Skin epidermis (tissue), 12 donors: ENCODE results near the gene ANKRD6.

Experiments used
- H3K27ac ChIP-seq, 21 experiments: fragments of 200-600 bp; sonication (generic) in 11 of 21; one replicate each; pipeline ENCODE4 v1.5.0; 2020; ENCODE audit warnings: mild to moderate bottlenecking in 3 of 21, inconsistent platforms in 2 of 21, moderate library complexity in 2 of 21
- H3K4me3 ChIP-seq, 7 experiments: fragments of 200-600 bp; sonication (generic) in 2 of 7; one replicate each; pipeline ENCODE4 v1.5.0; 2020; ENCODE audit warnings: inconsistent platforms in 2 of 7, mild to moderate bottlenecking in 2 of 7, moderate library complexity in 1 of 7

The ANKRD6 gene

GRCh38 chr6:89583559-89583958 is 150.6 kb downstream of the ANKRD6 start:
- Histone ChIP-seq H3K27ac (no peak overlapping the region), H3K4me3 (no peak overlapping the region)

GRCh38 chr6:89584539-89584938 is 151.6 kb downstream of the ANKRD6 start:
- H3K4me3 ChIP-seq = no peak overlapping the region
- H3K27ac ChIP-seq = no peak overlapping the region

- H3K4me3 ChIP-seq = no peak overlapping the region
- no peak overlapping the region for H3K27ac ChIP-seq
Measured at GRCh38 chr6:89585154-89585553, 152.2 kb downstream of the ANKRD6 start.

GRCh38 chr6:89589297-89590025 is 156.5 kb downstream of the ANKRD6 start:
- Histone ChIP-seq H3K4me3 (no peak overlapping the region), H3K27ac (no peak overlapping the region)

- H3K27ac ChIP-seq = no peak overlapping the region
- no peak overlapping the region for H3K4me3 ChIP-seq
Measured at GRCh38 chr6:89590133-89590532, 157.2 kb downstream of the ANKRD6 start.

- H3K4me3 ChIP-seq = no peak overlapping the region
- H3K27ac ChIP-seq = no peak overlapping the region
Measured at GRCh38 chr6:89591745-89592144, 158.8 kb downstream of the ANKRD6 start.

GRCh38 chr6:89596056-89596455 is 163.1 kb downstream of the ANKRD6 start:
- Histone ChIP-seq H3K27ac (no peak overlapping the region), H3K4me3 (no peak overlapping the region)

GRCh38 chr6:89596484-89596883 is 163.5 kb downstream of the ANKRD6 start:
- H3K27ac ChIP-seq = no peak overlapping the region
- no peak overlapping the region for H3K4me3 ChIP-seq

- Histone ChIP-seq H3K27ac (no peak overlapping the region), H3K4me3 (no peak overlapping the region)
Measured at GRCh38 chr6:89597372-89597771, 164.4 kb downstream of the ANKRD6 start.

GRCh38 chr6:89597988-89598387 is 165.0 kb downstream of the ANKRD6 start:
- H3K27ac ChIP-seq = no peak overlapping the region
- no peak overlapping the region for H3K4me3 ChIP-seq

- Histone ChIP-seq H3K27ac (no peak overlapping the region), H3K4me3 (no peak overlapping the region)
Measured at GRCh38 chr6:89599727-89600126, 166.8 kb downstream of the ANKRD6 start.

- H3K4me3 ChIP-seq = no peak overlapping the region
- no peak overlapping the region for H3K27ac ChIP-seq
Measured at GRCh38 chr6:89602166-89602565, 169.2 kb downstream of the ANKRD6 start.

GRCh38 chr6:89604653-89605052 is 171.7 kb downstream of the ANKRD6 start:
- no peak overlapping the region for H3K27ac ChIP-seq
- no peak overlapping the region for H3K4me3 ChIP-seq

- Histone ChIP-seq H3K4me3 (no peak overlapping the region), H3K27ac (no peak overlapping the region)
Measured at GRCh38 chr6:89605861-89606260, 172.9 kb downstream of the ANKRD6 start.

- H3K4me3 ChIP-seq = no peak overlapping the region
- no peak overlapping the region for H3K27ac ChIP-seq
Measured at GRCh38 chr6:89610149-89610642, 177.2 kb downstream of the ANKRD6 start.

- no peak overlapping the region for H3K27ac ChIP-seq
- no peak overlapping the region for H3K4me3 ChIP-seq
Measured at GRCh38 chr6:89611666-89612065, 178.7 kb downstream of the ANKRD6 start.

- H3K27ac ChIP-seq = no peak overlapping the region
- H3K4me3 ChIP-seq = no peak overlapping the region
Measured at GRCh38 chr6:89612121-89612520, 179.2 kb downstream of the ANKRD6 start.

- Histone ChIP-seq H3K27ac (no peak overlapping the region), H3K4me3 (no peak overlapping the region)
Measured at GRCh38 chr6:89613790-89614189, 180.8 kb downstream of the ANKRD6 start.

- no peak overlapping the region for H3K27ac ChIP-seq
- no peak overlapping the region for H3K4me3 ChIP-seq
Measured at GRCh38 chr6:89615882-89616281, 182.9 kb downstream of the ANKRD6 start.

- no peak overlapping the region for H3K27ac ChIP-seq
- H3K4me3 ChIP-seq = no peak overlapping the region
Measured at GRCh38 chr6:89616531-89616930, 183.6 kb downstream of the ANKRD6 start.

GRCh38 chr6:89618026-89618425 is 185.1 kb downstream of the ANKRD6 start:
- H3K4me3 ChIP-seq = no peak overlapping the region
- no peak overlapping the region for H3K27ac ChIP-seq

- no peak overlapping the region for H3K27ac ChIP-seq
- H3K4me3 ChIP-seq = no peak overlapping the region
Measured at GRCh38 chr6:89619567-89619966, 186.6 kb downstream of the ANKRD6 start.
